SH-SY5Y (cell line): ENCODE results near the gene GABPB2.

Source experiments
- GATA2 ChIP-seq: IDR thresholded peaks from 2 replicates; pipeline ENCODE4 v1.6.1; 2011; ENCODE audit warnings: mild to moderate bottlenecking, low read depth, low read length
- GATA3 ChIP-seq: IDR thresholded peaks from 2 replicates; pipeline ENCODE4 v1.6.1; 2011; ENCODE audit warnings: low read depth, mild to moderate bottlenecking, low read length, moderate library complexity

DNA sequence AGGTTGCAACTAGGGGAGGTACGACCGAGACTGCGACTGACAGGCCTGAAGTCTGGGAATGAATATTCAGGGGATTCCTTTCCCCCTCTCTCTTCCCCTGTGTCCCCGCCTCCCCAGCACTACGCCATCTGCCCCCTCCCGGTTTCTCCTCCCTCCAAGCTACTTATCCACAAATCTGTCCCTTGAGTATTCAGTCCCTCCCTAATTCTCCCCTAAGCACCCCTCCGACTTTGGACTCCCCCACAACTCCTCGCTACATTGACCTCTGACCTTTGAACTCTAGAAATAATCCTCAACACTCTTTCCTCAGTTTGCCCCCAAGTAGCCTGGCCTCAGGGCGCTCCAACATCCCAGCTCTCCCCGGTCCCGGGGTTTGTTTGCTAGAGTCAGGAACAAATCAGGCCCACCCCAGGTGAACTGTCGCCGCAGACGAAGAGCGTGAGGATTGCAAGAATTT is 94.7 kb downstream of the GABPB2 start:
- 0 out of 2 replicates have a peak, but pooled peaks have one; percentile 3 for TF ChIP-seq GATA2
- TF ChIP-seq GATA3, result no peak
